Spleen (tissue), 7 donors: ENCODE results near the gene SH2D2A.

ENCODE experiments used
- CTCF ChIP-seq, 11 experiments: fragments of 200-600 bp in 7 of 11; fragments of 450-650 bp in 4 of 11; sonication (generic) in 4 of 11; IDR thresholded peaks in 8 of 11; conservative IDR thresholded peaks in 3 of 11; 1 replicate in 7 of 11; 2 replicates in 4 of 11; pipeline versions ENCODE4 v1.4.0 to v1.8.0; 2016 to 2021; ENCODE audit warnings: antibody characterized with exemption in 11 of 11, inconsistent platforms in 4 of 11, mild to moderate bottlenecking in 1 of 11
- POLR2A ChIP-seq, 3 donors: fragments of 450-650 bp; IDR thresholded peaks; one replicate each; pipeline ENCODE4 v1.5.1; 2017; ENCODE audit warnings: antibody characterized with exemption in 3 of 3, mild to moderate bottlenecking in 1 of 3
- POLR2AphosphoS5 ChIP-seq, 3 donors: sonication (generic); formaldehyde crosslinking; IDR thresholded peaks; one replicate each; pipeline ENCODE4 v1.5.1; 2017; ENCODE audit warnings: antibody characterized with exemption in 3 of 3
- donor health status: DM: no; HTN: no; CAD: no; lungs with moderate emphysema.
- donor health status: DM: no; HTN: no; CAD: no.
- donor health status: DM: no; HTN: no; CAD: no.

GRCh38 chr1:156809711-156810366 is 6.8 kb downstream of the SH2D2A start:
- TF ChIP-seq CTCF (IDR thresholded peaks at IDR 0.05 in 8 of 11, conservative IDR thresholded peaks at IDR 0.05 in 3 of 11) (no peak), POLR2A (IDR thresholded peaks at IDR 0.05) (no peak), POLR2AphosphoS5 (IDR thresholded peaks at IDR 0.05) (no peak)
